COR-L47 (cell line): ENCODE measurements around the gene C1QTNF3.
"Not testable (repeated sequence)": the region's sequence is repeated elsewhere in the genome, so short reads cannot be mapped to it uniquely, and the experiment has no call there.

Source experiments
- DNase-seq: peaks from one replicate; lab custom pipeline; 2025; lab: John Stamatoyannopoulos, UW

Gene C1QTNF3

GRCh38 chr5:34021334-34021733, 21.7 kb downstream of the C1QTNF3 start:
- no peak for DNase-seq

- DNase-seq: no peak
These were observed 22.3 kb downstream of the C1QTNF3 start for GRCh38 chr5:34020726-34021125.

- no peak for DNase-seq
These were observed 25.8 kb downstream of the C1QTNF3 start for GRCh38 chr5:34017254-34017653.

- DNase-seq: no peak
These were observed 26.3 kb downstream of the C1QTNF3 start for GRCh38 chr5:34016750-34017149.

- DNase-seq: no peak
These were observed 26.8 kb downstream of the C1QTNF3 start for GRCh38 chr5:34016222-34016621.

GRCh38 chr5:34015120-34015822, 27.7 kb downstream of the C1QTNF3 start:
- no peak for DNase-seq

GRCh38 chr5:34014626-34015025, 28.4 kb downstream of the C1QTNF3 start:
- no peak for DNase-seq

- no peak for DNase-seq
These were observed 29.5 kb downstream of the C1QTNF3 start for GRCh38 chr5:34013547-34013946.

GRCh38 chr5:34012791-34013190, 30.2 kb downstream of the C1QTNF3 start:
- no peak for DNase-seq

- DNase-seq: no peak
These were observed 31.5 kb downstream of the C1QTNF3 start for GRCh38 chr5:34011536-34011935.

- not testable (repeated sequence) for DNase-seq
These were observed 32.9 kb downstream of the C1QTNF3 start for GRCh38 chr5:34010146-34010545.

GRCh38 chr5:34009610-34010009, 33.4 kb downstream of the C1QTNF3 start:
- no peak for DNase-seq

GRCh38 chr5:34008802-34009201, 34.2 kb downstream of the C1QTNF3 start:
- DNase-seq: no peak

- DNase-seq: peak; percentile 82
These were observed 35.1 kb downstream of the C1QTNF3 start, which contains the start of gene AMACR for GRCh38 chr5:34007621-34008600. Gene AMACR (minus strand): TSS chr5:34008050. CDS start chr5:34008019, 31 bp downstream.

GRCh38 chr5:34007201-34007620, 35.8 kb downstream of the C1QTNF3 start:
- DNase-seq: no peak

GRCh38 chr5:34005681-34006080, 37.3 kb downstream of the C1QTNF3 start:
- DNase-seq: no peak

GRCh38 chr5:34005211-34005610, 37.8 kb downstream of the C1QTNF3 start:
- no peak for DNase-seq

- no peak for DNase-seq
These were observed 39.1 kb downstream of the C1QTNF3 start for GRCh38 chr5:34003941-34004340.

GRCh38 chr5:34002629-34003328, 40.2 kb downstream of the C1QTNF3 start:
- DNase-seq: no peak

GRCh38 chr5:34001241-34001841, 41.7 kb downstream of the C1QTNF3 start:
- DNase-seq: peak; percentile 86

GRCh38 chr5:33999978-34000377, 43.0 kb downstream of the C1QTNF3 start:
- no peak for DNase-seq
